ENCODE results near the gene MBD6. TPM values are rescaled to one million over a fixed set of nuclear protein-coding genes. Genes with fewer than 3 reads are reported as not detected.

The MBD6 gene
- total and polyA plus RNA-seq, 2 of the 13 experiments (the other 11 are each of a cell fraction or from before 2014, with no cell fraction given), result 4.1 to 5.9 TPM

DNA sequence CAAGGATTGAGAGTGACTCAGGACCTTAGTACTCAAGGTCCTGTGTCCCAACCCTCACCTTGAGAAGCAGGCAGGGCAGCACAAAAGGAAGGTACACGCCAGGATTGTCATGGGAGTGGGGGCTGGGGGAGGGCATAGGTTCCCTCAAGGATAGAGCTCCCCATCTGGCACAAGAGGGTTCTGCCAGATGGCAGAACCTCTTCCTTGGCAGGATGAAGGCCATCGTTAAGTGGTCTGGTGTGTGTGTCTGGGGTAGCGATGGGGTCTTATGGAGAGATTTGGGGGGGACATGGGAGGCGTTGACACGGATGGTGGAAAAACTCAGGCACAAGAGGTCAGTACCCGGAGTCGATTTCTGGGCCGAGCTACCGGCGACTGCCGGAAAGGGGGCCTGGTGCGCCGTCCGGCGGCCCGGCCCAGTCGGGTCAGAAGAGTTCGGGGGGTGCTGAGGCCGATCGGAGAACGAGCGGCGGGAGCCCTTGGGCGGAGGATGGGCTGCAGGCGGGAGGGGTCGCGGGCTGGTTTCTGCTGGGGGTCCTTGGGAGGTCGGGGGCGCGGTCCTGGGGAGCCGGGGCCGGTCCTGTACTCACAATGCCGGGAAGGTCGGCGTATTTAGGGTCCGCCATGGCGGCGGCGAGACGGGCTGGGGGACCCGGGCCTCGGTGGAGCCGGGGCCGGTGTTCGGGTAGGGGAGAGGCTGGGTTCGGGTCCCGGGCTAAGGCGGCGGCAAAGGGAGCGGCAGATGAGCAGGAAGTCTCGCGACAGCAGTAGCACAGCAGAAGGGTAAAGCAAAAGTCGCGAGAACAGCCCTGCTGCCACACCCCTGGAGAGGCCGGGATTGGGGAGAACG lies 24.0 kb downstream of the MBD6 start, which contains the start of gene DCTN2:
DCTN2 (minus strand) TSS at position 755 of the 850 bp plus-strand sequence; CDS start at position 626, 129 bp downstream.
- Histone ChIP-seq H3K9me3 (ENCODE audit: low read length) (no peaks in the 10 kb centered on the region), H4K20me1 (ENCODE audit: insufficient read depth, low read length) (no peaks in the 10 kb centered on the region), H3K79me2 (ENCODE audit: insufficient read depth, low read length) (peaks cover 20% of the 10 kb centered on the region), H2AFZ (ENCODE audit: low read length) (peak within 1 kb of the TSS; percentile 95), H3K27me3 (ENCODE audit: control insufficient read depth in 1 of 2, insufficient read depth in 2 of 2, low read length in 2 of 2) (peaks cover 0 to 27% of the 10 kb centered on the region in 2 experiments; a peak in 2 of 5 replicates), H3K9ac (ENCODE audit: insufficient read depth, low read depth, low read length) (peak within 1 kb of the TSS; percentile 95), H3K4me3 (replicated peaks in 1 of 3; ENCODE audit: insufficient read depth in 1 of 3, low read depth in 2 of 3, low read length in 3 of 3) (peak within 1 kb of the TSS; percentile 87 to 96 (median 91)), H3K27ac (ENCODE audit: extremely low read length, insufficient read depth, low read length) (peak within 1 kb of the TSS; percentile 56), H3K36me3 (replicated peaks in 1 of 2; ENCODE audit: control insufficient read depth in 1 of 2, insufficient read depth in 2 of 2, low read length in 2 of 2) (0 out of 5 replicates have a peak, but pooled peaks cover 0 to 3% of the 10 kb centered on the region in 2 experiments), H3K4me2 (ENCODE audit: low read depth, low read length) (peak within 1 kb of the TSS; percentile 94), H3K4me1 (ENCODE audit: insufficient read depth, low read length) (peaks cover 57% of the 10 kb centered on the region)
- intact Hi-C loops (cut with micrococcal nuclease; ENCODE audit: unreplicated experiment), result loop anchor here (1.0 kb wide), 2 partner anchors 24 to 30 kb away; partner anchors contain the start of gene MBD6
- DNase-seq (ENCODE audit: low spot score) (peak; percentile 94), FAIRE-seq (peak; percentile 98), ATAC-seq (peak; percentile 96)
- TSS peak; percentile 75 for BruUV-seq (replicated peaks)
- CTCF ChIA-PET (ENCODE audit: low intra/inter-chr PET ratio, low total read pairs), result interaction anchor here (1.1 kb wide), 1 partner anchor 37 kb away, joined by 3 read pairs; no protein-coding TSS in a partner anchor
- POLR2A ChIA-PET, result interaction anchor here (0.6 to 2.7 kb wide), 17 partner anchors 9 to 189 kb away, joined by 3 to 35 read pairs (median 5); partner anchors contain the start of genes ARHGEF25, B4GALNT1, DDIT3 and DTX3
- in situ Hi-C loops (cut with HindIII; ENCODE audit: extremely low pct_ligation_motif_present, low pct_unique_long_range_greater_than_20kb), result no loop called here
- WGBS (ENCODE audit: low lambda C conversion rate), result under 1% methylated on average over 22 of the region's 56 CpGs
- no peak for TF ChIP-seq ZNF326 (CRISPR knock-in tag; IDR thresholded peaks at IDR 0.05; ENCODE audit: borderline replicate concordance)
- TF ChIP-seq SUZ12 (IDR thresholded peaks at IDR 0.05; ENCODE audit: low read depth, low read length), result no peak
- peak; percentile 66 for TF ChIP-seq NFYB (CRISPR knock-in tag; IDR thresholded peaks at IDR 0.05)
- TF ChIP-seq CBX1 (IDR thresholded peaks at IDR 0.05; ENCODE audit: low read depth), result no peak
- no peak for TF ChIP-seq ZNF430 (CRISPR knock-in tag; IDR thresholded peaks at IDR 0.05)
- TF ChIP-seq, protein P1, sequence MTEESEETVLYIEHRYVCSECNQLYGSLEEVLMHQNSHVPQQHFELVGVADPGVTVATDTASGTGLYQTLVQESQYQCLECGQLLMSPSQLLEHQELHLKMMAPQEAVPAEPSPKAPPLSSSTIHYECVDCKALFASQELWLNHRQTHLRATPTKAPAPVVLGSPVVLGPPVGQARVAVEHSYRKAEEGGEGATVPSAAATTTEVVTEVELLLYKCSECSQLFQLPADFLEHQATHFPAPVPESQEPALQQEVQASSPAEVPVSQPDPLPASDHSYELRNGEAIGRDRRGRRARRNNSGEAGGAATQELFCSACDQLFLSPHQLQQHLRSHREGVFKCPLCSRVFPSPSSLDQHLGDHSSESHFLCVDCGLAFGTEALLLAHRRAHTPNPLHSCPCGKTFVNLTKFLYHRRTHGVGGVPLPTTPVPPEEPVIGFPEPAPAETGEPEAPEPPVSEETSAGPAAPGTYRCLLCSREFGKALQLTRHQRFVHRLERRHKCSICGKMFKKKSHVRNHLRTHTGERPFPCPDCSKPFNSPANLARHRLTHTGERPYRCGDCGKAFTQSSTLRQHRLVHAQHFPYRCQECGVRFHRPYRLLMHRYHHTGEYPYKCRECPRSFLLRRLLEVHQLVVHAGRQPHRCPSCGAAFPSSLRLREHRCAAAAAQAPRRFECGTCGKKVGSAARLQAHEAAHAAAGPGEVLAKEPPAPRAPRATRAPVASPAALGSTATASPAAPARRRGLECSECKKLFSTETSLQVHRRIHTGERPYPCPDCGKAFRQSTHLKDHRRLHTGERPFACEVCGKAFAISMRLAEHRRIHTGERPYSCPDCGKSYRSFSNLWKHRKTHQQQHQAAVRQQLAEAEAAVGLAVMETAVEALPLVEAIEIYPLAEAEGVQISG (CRISPR knock-in tag; IDR thresholded peaks at IDR 0.05), result peak; percentile 66; the same call in 1 of the 2 replicates
- peak; percentile 77 for TF ChIP-seq ASH2L (IDR thresholded peaks at IDR 0.05; ENCODE audit: insufficient read length, low read depth, low read length)
- TF ChIP-seq ZNF317 (CRISPR knock-in tag; IDR thresholded peaks at IDR 0.05), result no peak
- no peak for TF ChIP-seq ZNF235 (CRISPR knock-in tag; IDR thresholded peaks at IDR 0.05; ENCODE audit: borderline replicate concordance)
- no peak for TF ChIP-seq ZNF256 (CRISPR knock-in tag; conservative IDR thresholded peaks at IDR 0.05)
- no peak for TF ChIP-seq ZNF678 (CRISPR knock-in tag; IDR thresholded peaks at IDR 0.05)
- no peak for TF ChIP-seq JUNB (CRISPR knock-in tag; IDR thresholded peaks at IDR 0.05; ENCODE audit: borderline replicate concordance)
- no peak for TF ChIP-seq TCF7L2 (IDR thresholded peaks at IDR 0.05; ENCODE audit: low read depth, low read length)
- no peak for TF ChIP-seq NFE2L1 (CRISPR knock-in tag; IDR thresholded peaks at IDR 0.05; ENCODE audit: borderline replicate concordance)
- no peak for TF ChIP-seq THYN1 (CRISPR knock-in tag; IDR thresholded peaks at IDR 0.05; ENCODE audit: borderline replicate concordance, low read depth)
- TF ChIP-seq, protein P2, sequence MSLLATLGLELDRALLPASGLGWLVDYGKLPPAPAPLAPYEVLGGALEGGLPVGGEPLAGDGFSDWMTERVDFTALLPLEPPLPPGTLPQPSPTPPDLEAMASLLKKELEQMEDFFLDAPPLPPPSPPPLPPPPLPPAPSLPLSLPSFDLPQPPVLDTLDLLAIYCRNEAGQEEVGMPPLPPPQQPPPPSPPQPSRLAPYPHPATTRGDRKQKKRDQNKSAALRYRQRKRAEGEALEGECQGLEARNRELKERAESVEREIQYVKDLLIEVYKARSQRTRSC (CRISPR knock-in tag; IDR thresholded peaks at IDR 0.05; ENCODE audit: low read depth), result 0 out of 2 replicates have a peak, but pooled peaks have one; percentile 33
- TF ChIP-seq ZFX (CRISPR knock-in tag; IDR thresholded peaks at IDR 0.05; ENCODE audit: low read depth), result peak; percentile 81
- TF ChIP-seq ISX (CRISPR knock-in tag; conservative IDR thresholded peaks at IDR 0.05), result no peak
- peak; percentile 73; the same call in 1 of the 3 replicates for TF ChIP-seq MXI1 (IDR thresholded peaks at IDR 0.05; ENCODE audit: borderline replicate concordance, low read depth, low read length)
- no peak for TF ChIP-seq MTF2 (CRISPR knock-in tag; IDR thresholded peaks at IDR 0.05; ENCODE audit: borderline replicate concordance)
- no peak for TF ChIP-seq ZNF333 (CRISPR knock-in tag; IDR thresholded peaks at IDR 0.05; ENCODE audit: borderline replicate concordance)

Data from HepG2 (cell line).